ENCODE data around the gene CCNK. TPM values are rescaled to one million over a fixed set of nuclear protein-coding genes. Genes with fewer than 3 reads are reported as not detected.

CCNK gene
- total RNA-seq, 2 donors from 2014 or later, result 15.5 to 43.1 TPM

- Histone ChIP-seq H3K9me3 (no peaks in the 10 kb centered on the region), H3K4me3 (no peak overlapping the region), H3K27me3 (replicated peaks; ENCODE audit: insufficient read depth) (no peaks in the 10 kb centered on the region), H3K27ac (no peak overlapping the region), H3K36me3 (no peaks in the 10 kb centered on the region), H3K4me1 (replicated peaks) (no peaks in the 10 kb centered on the region)
- TF ChIP-seq POLR2AphosphoS5 (IDR thresholded peaks at IDR 0.05), result no peak
- TF ChIP-seq POLR2A (IDR thresholded peaks at IDR 0.05), result no peak
- no peak for TF ChIP-seq CTCF (IDR thresholded peaks at IDR 0.05)
- DNase-seq (ENCODE audit: low spot score), result no peak
- intact Hi-C loops (cut with DNase I), result no loop called here
- WGBS, result 82% methylated on average over 14 of the region's 14 CpGs
These were observed 44.7 kb upstream of the CCNK start for GRCh38 chr14:99436247-99437180.

GRCh38 chr14:99437706-99438105 is 43.5 kb upstream of the CCNK start:
- Histone ChIP-seq H3K4me3 (no peak overlapping the region), H3K36me3 (no peaks in the 10 kb centered on the region), H3K4me1 (replicated peaks) (no peaks in the 10 kb centered on the region), H3K27ac (no peak overlapping the region), H3K27me3 (replicated peaks; ENCODE audit: insufficient read depth) (no peaks in the 10 kb centered on the region), H3K9me3 (no peaks in the 10 kb centered on the region)
- TF ChIP-seq POLR2AphosphoS5 (IDR thresholded peaks at IDR 0.05) (no peak), CTCF (IDR thresholded peaks at IDR 0.05) (no peak), POLR2A (IDR thresholded peaks at IDR 0.05) (no peak)
- intact Hi-C loops (cut with DNase I), result no loop called here
- no peak for DNase-seq (ENCODE audit: low spot score)
- 63% methylated on average over 3 of the region's 3 CpGs for WGBS

GRCh38 chr14:99440278-99440677 is 40.9 kb upstream of the CCNK start:
- no peaks in the 10 kb centered on the region for H3K36me3 ChIP-seq
- TF ChIP-seq CTCF (IDR thresholded peaks at IDR 0.05), result no peak
- TF ChIP-seq POLR2AphosphoS5 (IDR thresholded peaks at IDR 0.05), result no peak
- TF ChIP-seq POLR2A (IDR thresholded peaks at IDR 0.05), result no peak
- no peaks in the 10 kb centered on the region for H3K9me3 ChIP-seq
- H3K4me1 ChIP-seq (replicated peaks), result no peaks in the 10 kb centered on the region
- H3K27ac ChIP-seq, result no peak overlapping the region
- no peaks in the 10 kb centered on the region for H3K27me3 ChIP-seq (replicated peaks; ENCODE audit: insufficient read depth)
- DNase-seq (ENCODE audit: low spot score), result no peak
- 87% methylated on average over 14 of the region's 14 CpGs for WGBS
- intact Hi-C loops (cut with DNase I), result no loop called here
- no peak overlapping the region for H3K4me3 ChIP-seq

GRCh38 chr14:99441157-99441870 is 39.9 kb upstream of the CCNK start:
- no peaks in the 10 kb centered on the region for H3K27me3 ChIP-seq (replicated peaks; ENCODE audit: insufficient read depth)
- WGBS, result 96% methylated on average over 11 of the region's 11 CpGs
- no peaks in the 10 kb centered on the region for H3K9me3 ChIP-seq
- DNase-seq (ENCODE audit: low spot score), result no peak
- intact Hi-C loops (cut with DNase I), result no loop called here
- TF ChIP-seq POLR2A (IDR thresholded peaks at IDR 0.05), result no peak
- TF ChIP-seq CTCF (IDR thresholded peaks at IDR 0.05), result no peak
- TF ChIP-seq POLR2AphosphoS5 (IDR thresholded peaks at IDR 0.05), result no peak
- no peaks in the 10 kb centered on the region for H3K4me1 ChIP-seq (replicated peaks)
- no peak overlapping the region for H3K27ac ChIP-seq
- no peaks in the 10 kb centered on the region for H3K36me3 ChIP-seq
- H3K4me3 ChIP-seq, result no peak overlapping the region
